ENCODE measurements around the gene IL19. TPM values are rescaled to one million over a fixed set of nuclear protein-coding genes. Genes with fewer than 3 reads are reported as not detected.

The IL19 gene
- total and polyA plus RNA-seq, 5 donors from 2014 or later = not detected

GRCh38 chr1:206828765-206829164 lies 58.2 kb downstream of the IL19 start:
- peak overlapping the region; percentile 86 to 93 (median 87) for H3K27ac Mint-ChIP-seq
- Histone ChIP-seq H3K9me3 (ENCODE audit: control insufficient read depth in 2 of 2, low read length in 2 of 2) (no peaks in the 10 kb centered on the region), H3K27ac (ENCODE audit: insufficient read depth, low read length, poor library complexity, severe bottlenecking) (no peak overlapping the region), H3K27me3 (ENCODE audit: control insufficient read depth, insufficient read depth, low read length) (no peaks in the 10 kb centered on the region), H3K36me3 (ENCODE audit: control insufficient read depth, insufficient read depth, low read length) (no peaks in the 10 kb centered on the region), H3K4me3 (ENCODE audit: low read depth, low read length) (no peak overlapping the region), H3K4me1 (ENCODE audit: control insufficient read depth, insufficient read depth, low read length, poor library complexity, severe bottlenecking) (peaks cover 28% of the 10 kb centered on the region)
- H3K9me3 Mint-ChIP-seq = no peaks in the 10 kb centered on the region
- ATAC-seq (ENCODE audit: low read depth in 2 of 2) (no peak), DNase-seq (no peak)
- peak overlapping the region in 1 of 4 donors; percentile 73 for H3K4me3 Mint-ChIP-seq
- H3K36me3 Mint-ChIP-seq = peaks cover 6% of the 10 kb centered on the region
- H3K27me3 Mint-ChIP-seq = peaks cover 16% of the 10 kb centered on the region
- peaks cover 16 to 70% (median 33%) of the 10 kb centered on the region in 4 donors for H3K4me1 Mint-ChIP-seq

GRCh38 chr1:206829282-206829681 lies 58.7 kb downstream of the IL19 start:
- peak; percentile 24 to 53 for ATAC-seq (ENCODE audit: low read depth in 2 of 2)
- Histone ChIP-seq H3K9me3 (ENCODE audit: control insufficient read depth in 2 of 2, low read length in 2 of 2) (no peaks in the 10 kb centered on the region), H3K27me3 (ENCODE audit: control insufficient read depth, insufficient read depth, low read length) (no peaks in the 10 kb centered on the region), H3K27ac (ENCODE audit: insufficient read depth, low read length, poor library complexity, severe bottlenecking) (no peak overlapping the region), H3K4me3 (ENCODE audit: low read depth, low read length) (peak overlapping the region; percentile 39), H3K4me1 (ENCODE audit: control insufficient read depth, insufficient read depth, low read length, poor library complexity, severe bottlenecking) (peaks cover 24% of the 10 kb centered on the region), H3K36me3 (ENCODE audit: control insufficient read depth, insufficient read depth, low read length) (no peaks in the 10 kb centered on the region)
- H3K27ac Mint-ChIP-seq = peak overlapping the region; percentile 86 to 93 (median 87)
- peak in 1 of 3 donors; percentile 59 for DNase-seq
- H3K4me1 Mint-ChIP-seq = peaks cover 13 to 67% (median 31%) of the 10 kb centered on the region in 4 donors
- no peaks in the 10 kb centered on the region for H3K9me3 Mint-ChIP-seq
- peaks cover 6% of the 10 kb centered on the region for H3K36me3 Mint-ChIP-seq
- peak overlapping the region in 3 of 4 donors; percentile 44 to 73 (median 48) for H3K4me3 Mint-ChIP-seq
- H3K27me3 Mint-ChIP-seq = peaks cover 21% of the 10 kb centered on the region

GRCh38 chr1:206829875-206830274 lies 59.3 kb downstream of the IL19 start:
- H3K4me1 ChIP-seq (ENCODE audit: control insufficient read depth, insufficient read depth, low read length, poor library complexity, severe bottlenecking) = peaks cover 18% of the 10 kb centered on the region
- Mint-ChIP-seq H3K27ac (peak overlapping the region in 2 of 3 donors; percentile 86 to 93), H3K9me3 (no peaks in the 10 kb centered on the region), H3K36me3 (peaks cover 6% of the 10 kb centered on the region), H3K4me1 (peaks cover 11 to 61% (median 28%) of the 10 kb centered on the region in 4 donors), H3K27me3 (peaks cover 26% of the 10 kb centered on the region), H3K4me3 (peak overlapping the region in 1 of 4 donors; percentile 73)
- DNase-seq = peak in 1 of 3 donors; percentile 34
- peak in 1 of 2 donors; percentile 31 for ATAC-seq (ENCODE audit: low read depth in 2 of 2)
- H3K27ac ChIP-seq (ENCODE audit: insufficient read depth, low read length, poor library complexity, severe bottlenecking) = no peak overlapping the region
- H3K27me3 ChIP-seq (ENCODE audit: control insufficient read depth, insufficient read depth, low read length) = peaks cover 3% of the 10 kb centered on the region
- no peaks in the 10 kb centered on the region for H3K9me3 ChIP-seq (ENCODE audit: control insufficient read depth in 2 of 2, low read length in 2 of 2)
- H3K4me3 ChIP-seq (ENCODE audit: low read depth, low read length) = no peak overlapping the region
- H3K36me3 ChIP-seq (ENCODE audit: control insufficient read depth, insufficient read depth, low read length) = no peaks in the 10 kb centered on the region

- Mint-ChIP-seq H3K36me3 (peaks cover 3% of the 10 kb centered on the region), H3K4me1 (peaks cover 11 to 51% (median 25%) of the 10 kb centered on the region in 4 donors), H3K27me3 (peaks cover 32% of the 10 kb centered on the region), H3K4me3 (no peak overlapping the region), H3K9me3 (peaks cover 0 to 2% (median 0%) of the 10 kb centered on the region in 7 donors), H3K27ac (no peak overlapping the region)
- ATAC-seq (ENCODE audit: low read depth in 2 of 2) (no peak), DNase-seq (no peak)
- no peaks in the 10 kb centered on the region for H3K9me3 ChIP-seq (ENCODE audit: control insufficient read depth in 2 of 2, low read length in 2 of 2)
- H3K27ac ChIP-seq (ENCODE audit: insufficient read depth, low read length, poor library complexity, severe bottlenecking) = no peak overlapping the region
- H3K4me3 ChIP-seq (ENCODE audit: low read depth, low read length) = no peak overlapping the region
- H3K27me3 ChIP-seq (ENCODE audit: control insufficient read depth, insufficient read depth, low read length) = peaks cover 6% of the 10 kb centered on the region
- peaks cover 17% of the 10 kb centered on the region for H3K4me1 ChIP-seq (ENCODE audit: control insufficient read depth, insufficient read depth, low read length, poor library complexity, severe bottlenecking)
- no peaks in the 10 kb centered on the region for H3K36me3 ChIP-seq (ENCODE audit: control insufficient read depth, insufficient read depth, low read length)
These were observed 61.1 kb downstream of the IL19 start for GRCh38 chr1:206831650-206832049.

- H3K4me3 Mint-ChIP-seq = no peak overlapping the region
- H3K36me3 Mint-ChIP-seq = no peaks in the 10 kb centered on the region
- H3K4me1 Mint-ChIP-seq = peaks cover 11 to 48% (median 25%) of the 10 kb centered on the region in 4 donors
These were observed 61.8 kb downstream of the IL19 start for GRCh38 chr1:206832352-206832880.

GRCh38 chr1:206833106-206833680 lies 62.6 kb downstream of the IL19 start:
- H3K9me3 Mint-ChIP-seq = peaks cover 0 to 2% (median 0%) of the 10 kb centered on the region in 7 donors
- H3K27me3 Mint-ChIP-seq = peaks cover 43% of the 10 kb centered on the region
- H3K36me3 Mint-ChIP-seq = no peaks in the 10 kb centered on the region
- H3K9me3 ChIP-seq (ENCODE audit: control insufficient read depth in 2 of 2, low read length in 2 of 2) = no peaks in the 10 kb centered on the region
- H3K4me1 ChIP-seq (ENCODE audit: control insufficient read depth, insufficient read depth, low read length, poor library complexity, severe bottlenecking) = peaks cover 17% of the 10 kb centered on the region
- no peaks in the 10 kb centered on the region for H3K36me3 ChIP-seq (ENCODE audit: control insufficient read depth, insufficient read depth, low read length)
- no peak overlapping the region for H3K4me3 Mint-ChIP-seq
- peaks cover 11 to 45% (median 23%) of the 10 kb centered on the region in 4 donors for H3K4me1 Mint-ChIP-seq
- no peak overlapping the region for H3K27ac Mint-ChIP-seq
- no peak overlapping the region for H3K27ac ChIP-seq (ENCODE audit: insufficient read depth, low read length, poor library complexity, severe bottlenecking)
- H3K27me3 ChIP-seq (ENCODE audit: control insufficient read depth, insufficient read depth, low read length) = peaks cover 8% of the 10 kb centered on the region
- H3K4me3 ChIP-seq (ENCODE audit: low read depth, low read length) = no peak overlapping the region
- no peak for DNase-seq
- no peak for ATAC-seq (ENCODE audit: low read depth in 2 of 2)

More at GRCh38 chr1:206832352-206832880, 61.8 kb downstream of the IL19 start:
- H3K27ac Mint-ChIP-seq = no peak overlapping the region
- DNase-seq (no peak), ATAC-seq (ENCODE audit: low read depth in 2 of 2) (no peak)
- no peaks in the 10 kb centered on the region for H3K9me3 ChIP-seq (ENCODE audit: control insufficient read depth in 2 of 2, low read length in 2 of 2)
- H3K27ac ChIP-seq (ENCODE audit: insufficient read depth, low read length, poor library complexity, severe bottlenecking) = no peak overlapping the region
- H3K36me3 ChIP-seq (ENCODE audit: control insufficient read depth, insufficient read depth, low read length) = no peaks in the 10 kb centered on the region
- H3K27me3 Mint-ChIP-seq = peaks cover 36% of the 10 kb centered on the region
- no peak overlapping the region for H3K4me3 ChIP-seq (ENCODE audit: low read depth, low read length)
- peaks cover 7% of the 10 kb centered on the region for H3K27me3 ChIP-seq (ENCODE audit: control insufficient read depth, insufficient read depth, low read length)
- H3K4me1 ChIP-seq (ENCODE audit: control insufficient read depth, insufficient read depth, low read length, poor library complexity, severe bottlenecking) = peaks cover 17% of the 10 kb centered on the region
- peaks cover 0 to 2% (median 0%) of the 10 kb centered on the region in 7 donors for H3K9me3 Mint-ChIP-seq

- H3K4me1 Mint-ChIP-seq = peaks cover 11 to 39% (median 17%) of the 10 kb centered on the region in 4 donors
- DNase-seq (no peak), ATAC-seq (ENCODE audit: low read depth in 2 of 2) (no peak)
- peaks cover 10% of the 10 kb centered on the region for H3K27me3 ChIP-seq (ENCODE audit: control insufficient read depth, insufficient read depth, low read length)
- no peaks in the 10 kb centered on the region for H3K9me3 ChIP-seq (ENCODE audit: control insufficient read depth in 2 of 2, low read length in 2 of 2)
- no peak overlapping the region for H3K4me3 ChIP-seq (ENCODE audit: low read depth, low read length)
- H3K27me3 Mint-ChIP-seq = peaks cover 40% of the 10 kb centered on the region
- peaks cover 0 to 2% (median 0%) of the 10 kb centered on the region in 7 donors for H3K9me3 Mint-ChIP-seq
- H3K36me3 Mint-ChIP-seq = no peaks in the 10 kb centered on the region
- no peak overlapping the region for H3K27ac Mint-ChIP-seq
- no peak overlapping the region for H3K4me3 Mint-ChIP-seq
- H3K36me3 ChIP-seq (ENCODE audit: control insufficient read depth, insufficient read depth, low read length) = no peaks in the 10 kb centered on the region
- no peak overlapping the region for H3K27ac ChIP-seq (ENCODE audit: insufficient read depth, low read length, poor library complexity, severe bottlenecking)
- H3K4me1 ChIP-seq (ENCODE audit: control insufficient read depth, insufficient read depth, low read length, poor library complexity, severe bottlenecking) = peaks cover 15% of the 10 kb centered on the region
These were observed 63.2 kb downstream of the IL19 start for GRCh38 chr1:206833801-206834200.
